HL-60/S4 (cell line): Measurements from ENCODE around the gene ZNF195.
"Not testable (repeated sequence)": the region's sequence is repeated elsewhere in the genome, so short reads cannot be mapped to it uniquely, and the experiment has no call there.

ENCODE experiments used
- in situ Hi-C: fragments of 300-500 bp; cut with MboI; formaldehyde crosslinking; loops from 2 replicates; pipeline ENCODE4 v1.14.3; 2022; ENCODE audit warnings: low sequenced_read_pairs

The ZNF195 gene

GRCh38 chr11:3356858-3357257 lies 22.1 kb downstream of the ZNF195 start:
- in situ Hi-C loops, result no loop called here

- in situ Hi-C loops, result no loop called here
These were observed 25.9 kb downstream of the ZNF195 start for GRCh38 chr11:3353066-3353465.

- in situ Hi-C loops, result no loop called here
These were observed 31.8 kb downstream of the ZNF195 start for GRCh38 chr11:3347127-3347526.

- in situ Hi-C loops, result no loop called here
These were observed 32.4 kb downstream of the ZNF195 start for GRCh38 chr11:3346587-3346986.

GRCh38 chr11:3345736-3346135 lies 33.2 kb downstream of the ZNF195 start:
- in situ Hi-C loops, result no loop called here

GRCh38 chr11:3344327-3345174 lies 34.4 kb downstream of the ZNF195 start:
- in situ Hi-C loops, result no loop called here

GRCh38 chr11:3342709-3343108 lies 36.2 kb downstream of the ZNF195 start:
- in situ Hi-C loops, result no loop called here

- in situ Hi-C loops, result no loop called here
These were observed 37.6 kb downstream of the ZNF195 start for GRCh38 chr11:3341298-3341697.

GRCh38 chr11:3340025-3340424 lies 38.9 kb downstream of the ZNF195 start:
- in situ Hi-C loops, result no loop called here

GRCh38 chr11:3339340-3339624 lies 39.7 kb downstream of the ZNF195 start:
- in situ Hi-C loops, result no loop called here

- in situ Hi-C loops, result no loop called here
These were observed 40.2 kb downstream of the ZNF195 start for GRCh38 chr11:3338569-3339339.

- in situ Hi-C loops, result not testable (repeated sequence)
These were observed 42.5 kb downstream of the ZNF195 start for GRCh38 chr11:3336420-3336819.

- in situ Hi-C loops, result not testable (repeated sequence)
These were observed 45.8 kb downstream of the ZNF195 start for GRCh38 chr11:3333157-3333556.

GRCh38 chr11:3331078-3331477 lies 47.9 kb downstream of the ZNF195 start:
- in situ Hi-C loops, result not testable (repeated sequence)

- in situ Hi-C loops, result not testable (repeated sequence)
These were observed 48.9 kb downstream of the ZNF195 start for GRCh38 chr11:3330064-3330463.

GRCh38 chr11:3328503-3328902 lies 50.4 kb downstream of the ZNF195 start:
- in situ Hi-C loops, result not testable (repeated sequence)

- in situ Hi-C loops, result not testable (repeated sequence)
These were observed 52.5 kb downstream of the ZNF195 start for GRCh38 chr11:3326450-3326849.

- in situ Hi-C loops, result not testable (repeated sequence)
These were observed 54.2 kb downstream of the ZNF195 start for GRCh38 chr11:3324724-3325123.
